Cardiac fibroblast (primary cell): Measurements from ENCODE around the gene FLT3LG.

Experiments used
- DNase-seq, 2 donors: peaks; one replicate each; pipeline versions ENCODE4 v3.0.0 to v3.0.0-alpha.2; 2010; ENCODE audit warnings: low read depth in 2 of 2
- H3K4me3 ChIP-seq, 2 donors: replicated peaks in 1 of 2; 1 replicate in 1 of 2; 2 replicates in 1 of 2; pipeline ENCODE4 v1.5.1; 2011; ENCODE audit warnings: low read depth in 2 of 2, low read length in 2 of 2, mild to moderate bottlenecking in 2 of 2, moderate library complexity in 1 of 2
- CTCF ChIP-seq: IDR thresholded peaks from one replicate; pipeline ENCODE4 v1.5.1; 2011; ENCODE audit warnings: low read depth, mild to moderate bottlenecking, low read length, inconsistent platforms

Gene FLT3LG

GRCh38 chr19:49435670-49436069, 38.3 kb upstream of the FLT3LG start:
- no peak for TF ChIP-seq CTCF
- H3K4me3 ChIP-seq: no peak overlapping the region
- no peak for DNase-seq

GRCh38 chr19:49436381-49437017, 37.5 kb upstream of the FLT3LG start:
- H3K4me3 ChIP-seq: no peak overlapping the region
- TF ChIP-seq CTCF: no peak
- no peak for DNase-seq

GRCh38 chr19:49437231-49437630, 36.8 kb upstream of the FLT3LG start:
- no peak for DNase-seq
- no peak for TF ChIP-seq CTCF
- H3K4me3 ChIP-seq: no peak overlapping the region

- H3K4me3 ChIP-seq: no peak overlapping the region
- no peak for DNase-seq
- no peak for TF ChIP-seq CTCF
Measured at GRCh38 chr19:49438261-49438660, 35.8 kb upstream of the FLT3LG start.

GRCh38 chr19:49439836-49440235, 34.2 kb upstream of the FLT3LG start:
- H3K4me3 ChIP-seq: no peak overlapping the region
- TF ChIP-seq CTCF: no peak
- no peak for DNase-seq

GRCh38 chr19:49440439-49441209, 33.4 kb upstream of the FLT3LG start:
- TF ChIP-seq CTCF: no peak
- no peak for DNase-seq
- H3K4me3 ChIP-seq: peak overlapping the region in 1 of 2 donors; percentile 3
